Measurements from ENCODE around the gene TEAD3. TPM values are rescaled to one million over a fixed set of nuclear protein-coding genes. Genes with fewer than 3 reads are reported as not detected.

TEAD3 gene
- total RNA-seq, 1 donor, result 11.2 TPM

GRCh38 chr6:35476004-35476403 lies 20.9 kb downstream of the TEAD3 start:
- Histone ChIP-seq H3K9me3 (ENCODE audit: low read depth, low read length) (no peaks in the 10 kb centered on the region), H2AFZ (ENCODE audit: low read length) (no peak overlapping the region), H3K79me2 (ENCODE audit: insufficient read depth, low read length) (peaks cover 3% of the 10 kb centered on the region), H3K27ac (ENCODE audit: low read depth, low read length) (no peak overlapping the region), H3K4me2 (ENCODE audit: insufficient read depth, low read length) (no peak overlapping the region), H3K27me3 (ENCODE audit: insufficient read depth, low read length) (no peaks in the 10 kb centered on the region), H3K4me3 (ENCODE audit: insufficient read depth, low read length) (no peak overlapping the region), H3K36me3 (ENCODE audit: insufficient read depth, low read length) (peaks cover 36% of the 10 kb centered on the region), H4K20me1 (ENCODE audit: insufficient read depth, low read length) (peaks cover 20% of the 10 kb centered on the region), H3K4me1 (ENCODE audit: insufficient read depth, low read length) (peaks cover 3% of the 10 kb centered on the region)
- peak; percentile 11 for DNase-seq (ENCODE audit: insufficient read length, low spot score, missing footprints)
- TF ChIP-seq CTCF (IDR thresholded peaks at IDR 0.05; ENCODE audit: extremely low read depth, low read depth, low read length), result no peak

GRCh38 chr6:35475573-35475972 lies 21.3 kb downstream of the TEAD3 start:
- Histone ChIP-seq H2AFZ (ENCODE audit: low read length) (no peak overlapping the region), H3K4me3 (ENCODE audit: insufficient read depth, low read length) (no peak overlapping the region), H3K9me3 (ENCODE audit: low read depth, low read length) (no peaks in the 10 kb centered on the region), H3K36me3 (ENCODE audit: insufficient read depth, low read length) (peaks cover 40% of the 10 kb centered on the region), H3K79me2 (ENCODE audit: insufficient read depth, low read length) (peaks cover 6% of the 10 kb centered on the region), H3K4me2 (ENCODE audit: insufficient read depth, low read length) (no peak overlapping the region), H3K27me3 (ENCODE audit: insufficient read depth, low read length) (no peaks in the 10 kb centered on the region), H4K20me1 (ENCODE audit: insufficient read depth, low read length) (peaks cover 24% of the 10 kb centered on the region), H3K27ac (ENCODE audit: low read depth, low read length) (no peak overlapping the region), H3K4me1 (ENCODE audit: insufficient read depth, low read length) (peaks cover 7% of the 10 kb centered on the region)
- TF ChIP-seq CTCF (IDR thresholded peaks at IDR 0.05; ENCODE audit: extremely low read depth, low read depth, low read length), result no peak
- peak; percentile 87 for DNase-seq (ENCODE audit: insufficient read length, low spot score, missing footprints)

GRCh38 chr6:35474942-35475570 lies 21.8 kb downstream of the TEAD3 start:
- Histone ChIP-seq H3K79me2 (ENCODE audit: insufficient read depth, low read length) (peaks cover 11% of the 10 kb centered on the region), H3K27me3 (ENCODE audit: insufficient read depth, low read length) (no peaks in the 10 kb centered on the region), H3K4me2 (ENCODE audit: insufficient read depth, low read length) (no peak overlapping the region), H3K27ac (ENCODE audit: low read depth, low read length) (no peak overlapping the region), H3K4me1 (ENCODE audit: insufficient read depth, low read length) (peaks cover 12% of the 10 kb centered on the region), H2AFZ (ENCODE audit: low read length) (no peak overlapping the region), H3K4me3 (ENCODE audit: insufficient read depth, low read length) (no peak overlapping the region), H3K9me3 (ENCODE audit: low read depth, low read length) (no peaks in the 10 kb centered on the region), H4K20me1 (ENCODE audit: insufficient read depth, low read length) (peaks cover 29% of the 10 kb centered on the region), H3K36me3 (ENCODE audit: insufficient read depth, low read length) (peaks cover 45% of the 10 kb centered on the region)
- no peak for TF ChIP-seq CTCF (IDR thresholded peaks at IDR 0.05; ENCODE audit: extremely low read depth, low read depth, low read length)
- no peak for DNase-seq (ENCODE audit: insufficient read length, low spot score, missing footprints)

- Histone ChIP-seq H4K20me1 (ENCODE audit: insufficient read depth, low read length) (peaks cover 36% of the 10 kb centered on the region), H3K36me3 (ENCODE audit: insufficient read depth, low read length) (peaks cover 52% of the 10 kb centered on the region), H3K27ac (ENCODE audit: low read depth, low read length) (no peak overlapping the region), H3K4me3 (ENCODE audit: insufficient read depth, low read length) (no peak overlapping the region), H3K27me3 (ENCODE audit: insufficient read depth, low read length) (no peaks in the 10 kb centered on the region), H2AFZ (ENCODE audit: low read length) (no peak overlapping the region), H3K9me3 (ENCODE audit: low read depth, low read length) (no peaks in the 10 kb centered on the region), H3K79me2 (ENCODE audit: insufficient read depth, low read length) (peaks cover 18% of the 10 kb centered on the region), H3K4me2 (ENCODE audit: insufficient read depth, low read length) (no peak overlapping the region), H3K4me1 (ENCODE audit: insufficient read depth, low read length) (peaks cover 19% of the 10 kb centered on the region)
- peak; percentile 69 for DNase-seq (ENCODE audit: insufficient read length, low spot score, missing footprints)
- no peak for TF ChIP-seq CTCF (IDR thresholded peaks at IDR 0.05; ENCODE audit: extremely low read depth, low read depth, low read length)
Measured at GRCh38 chr6:35474131-35474941, 22.5 kb downstream of the TEAD3 start.

All from osteoblast (primary cell).